Mucosa of descending colon (tissue), 3 donors: ENCODE measurements around the gene INTS3. TPM values are rescaled to one million over a fixed set of nuclear protein-coding genes. Genes with fewer than 3 reads are reported as not detected.
"Not testable (repeated sequence)": the region's sequence is repeated elsewhere in the genome, so short reads cannot be mapped to it uniquely, and the experiment has no call there.

ENCODE experiments used
- ATAC-seq: fragments of 200-7000 bp; cut with Tn5 transposase; one replicate; pipeline ENCODE4 v1.9.1; 2020; ENCODE audit warnings: mild to moderate bottlenecking, moderate library complexity
- DNase-seq, 3 donors: peaks; one replicate each; pipeline ENCODE4 v3.0.0-alpha.2; 2020
- H3K36me3 ChIP-seq: fragments of 200-600 bp; one replicate; pipeline ENCODE4 v1.8.0; 2021; ENCODE audit warnings: low read depth, mild to moderate bottlenecking
- H3K4me1 ChIP-seq: fragments of 200-600 bp; one replicate; pipeline ENCODE4 v1.8.0; 2021; ENCODE audit warnings: low read depth, mild to moderate bottlenecking
- H3K4me3 ChIP-seq: fragments of 200-600 bp; one replicate; pipeline ENCODE4 v1.8.0; 2021; ENCODE audit warnings: mild to moderate bottlenecking
- H3K9me3 ChIP-seq: fragments of 200-600 bp; one replicate; pipeline ENCODE4 v1.8.0; 2021; ENCODE audit warnings: mild to moderate bottlenecking
- CTCF ChIP-seq: fragments of 200-600 bp; IDR thresholded peaks from one replicate; pipeline ENCODE4 v1.8.0; 2022; ENCODE audit warnings: antibody characterized with exemption, mild to moderate bottlenecking
- intact Hi-C, 2 donors: fragments of 100-400 bp; cut with DNase I in 1 of 2; cut with micrococcal nuclease in 1 of 2; formaldehyde crosslinking; loops; one replicate each; pipeline versions ENCODE4 v1.11.0 to v1.11.1; 2022; cut with DNase I, micrococcal nuclease
- total RNA-seq, 3 donors: library from RNA; stranded (reverse); fragmentation: NEBNext Ultra II Directional in 2 of 3; extraction: Animal tissue kit (Norgen Biotek cat#: 25700) in 2 of 3; gene quantifications; one replicate each; pipeline versions ENCODE4 v1.2.1 to v1.2.4, GENCODE V29; 2021 to 2023
- donor health status: DM: no; HTN: no; CAD: no; lungs with moderate emphysema.
- donor health status: DM: no; HTN: no; CAD: no.
- donor health status: DM: no; HTN: yes; CAD: no.

The INTS3 gene
- total RNA-seq, 3 donors from 2014 or later, result 30.6 to 52.3 (median 36.1) TPM

- no peak for TF ChIP-seq CTCF
- H3K4me3 ChIP-seq, result no peak overlapping the region
- no peaks in the 10 kb centered on the region for H3K36me3 ChIP-seq
- H3K4me1 ChIP-seq, result peaks cover 21% of the 10 kb centered on the region
- ATAC-seq (no peak), DNase-seq (peak in 2 of 3 donors; percentile 18 to 50)
- no peaks in the 10 kb centered on the region for H3K9me3 ChIP-seq
- intact Hi-C loops, result no loop called here
Observed at GRCh38 chr1:153778824-153779519, 51.1 kb downstream of the INTS3 start.

DNA sequence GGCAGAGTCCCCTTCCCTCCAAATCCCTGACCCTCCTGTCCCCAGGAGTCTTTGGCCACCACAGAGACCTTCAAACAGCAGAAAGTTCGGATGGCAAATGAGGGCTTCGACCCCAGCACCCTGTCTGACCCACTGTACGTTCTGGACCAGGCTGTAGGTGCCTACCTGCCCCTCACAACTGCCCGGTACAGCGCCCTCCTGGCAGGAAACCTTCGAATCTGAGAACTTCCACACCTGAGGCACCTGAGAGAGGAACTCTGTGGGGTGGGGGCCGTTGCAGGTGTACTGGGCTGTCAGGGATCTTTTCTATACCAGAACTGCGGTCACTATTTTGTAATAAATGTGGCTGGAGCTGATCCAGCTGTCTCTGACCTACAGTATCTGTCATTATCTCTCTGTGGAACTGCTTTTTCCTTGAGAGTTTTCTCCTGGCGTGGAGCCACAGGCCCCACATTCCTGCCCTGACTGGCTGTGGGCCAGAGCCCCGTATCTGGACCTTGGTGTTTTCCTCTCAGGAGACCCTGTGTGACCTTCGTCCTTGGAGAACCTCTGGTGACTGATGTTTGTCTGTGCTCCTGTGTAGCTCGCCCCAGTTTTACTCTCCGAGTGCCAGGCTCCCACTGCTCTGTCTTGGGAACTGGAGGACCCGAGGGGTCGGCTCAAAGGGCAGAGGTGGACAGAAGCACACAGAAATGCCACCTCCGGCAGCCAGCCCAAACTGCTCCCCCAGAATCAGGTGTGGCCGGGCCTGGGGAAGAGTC lies 52.1 kb downstream of the INTS3 start:
- peaks cover 12% of the 10 kb centered on the region for H3K4me1 ChIP-seq
- H3K9me3 ChIP-seq, result no peaks in the 10 kb centered on the region
- ATAC-seq (no peak), DNase-seq (peak in 2 of 3 donors; percentile 23 to 36)
- TF ChIP-seq CTCF, result no peak
- intact Hi-C loops, result no loop called here
- no peaks in the 10 kb centered on the region for H3K36me3 ChIP-seq
- H3K4me3 ChIP-seq, result no peak overlapping the region

GRCh38 chr1:153780551-153780950 lies 52.7 kb downstream of the INTS3 start:
- Histone ChIP-seq H3K4me3 (no peak overlapping the region), H3K4me1 (peaks cover 12% of the 10 kb centered on the region), H3K9me3 (no peaks in the 10 kb centered on the region), H3K36me3 (no peaks in the 10 kb centered on the region)
- intact Hi-C loops, result no loop called here
- no peak for ATAC-seq
- TF ChIP-seq CTCF, result no peak
- peak in 1 of 3 donors; percentile 16 for DNase-seq

GRCh38 chr1:153782648-153783047 lies 54.8 kb downstream of the INTS3 start:
- H3K4me1 ChIP-seq, H3K36me3 ChIP-seq, H3K4me3 ChIP-seq, ATAC-seq, H3K9me3 ChIP-seq, intact Hi-C loops: not testable (repeated sequence)
- DNase-seq, result peak in 1 of 3 donors; percentile 36

GRCh38 chr1:153783233-153784190 lies 55.7 kb downstream of the INTS3 start:
- intact Hi-C loops, result no loop called here
- no peak for TF ChIP-seq CTCF
- ATAC-seq (peak; percentile 99), DNase-seq (peak; percentile 93 to 96 (median 94))
- peaks cover 3% of the 10 kb centered on the region for H3K4me1 ChIP-seq
- no peaks in the 10 kb centered on the region for H3K9me3 ChIP-seq
- H3K36me3 ChIP-seq, result no peaks in the 10 kb centered on the region
- peak overlapping the region; percentile 24 for H3K4me3 ChIP-seq
